DMS53 (cell line): ENCODE results near the gene TUBGCP6.
"Not testable (repeated sequence)": the region's sequence is repeated elsewhere in the genome, so short reads cannot be mapped to it uniquely, and the experiment has no call there.

Source experiments
- DNase-seq: peaks from one replicate; lab custom pipeline; 2025; lab: John Stamatoyannopoulos, UW

Gene TUBGCP6

GRCh38 chr22:50280022-50280707 is 35.3 kb upstream of the TUBGCP6 start:
- no peak for DNase-seq

GRCh38 chr22:50278956-50279619 is 34.3 kb upstream of the TUBGCP6 start:
- DNase-seq: no peak

- no peak for DNase-seq
Measured at GRCh38 chr22:50278461-50278860, 33.6 kb upstream of the TUBGCP6 start.

- peak; percentile 42 for DNase-seq
Measured at GRCh38 chr22:50277761-50278160, 32.9 kb upstream of the TUBGCP6 start.

- DNase-seq: peak; percentile 76
Measured at GRCh38 chr22:50276143-50276542, 31.3 kb upstream of the TUBGCP6 start.

- DNase-seq: no peak
Measured at GRCh38 chr22:50275181-50276055, 30.6 kb upstream of the TUBGCP6 start.

- DNase-seq: no peak
Measured at GRCh38 chr22:50274771-50275170, 29.9 kb upstream of the TUBGCP6 start.

- peak; percentile 79 for DNase-seq
Measured at GRCh38 chr22:50274311-50274710, 29.5 kb upstream of the TUBGCP6 start.

- DNase-seq: not testable (repeated sequence)
Measured at GRCh38 chr22:50273781-50274180, 29.0 kb upstream of the TUBGCP6 start.

GRCh38 chr22:50273352-50273751 is 28.5 kb upstream of the TUBGCP6 start:
- not testable (repeated sequence) for DNase-seq

- DNase-seq: peak; percentile 42
Measured at GRCh38 chr22:50272044-50272802, 27.4 kb upstream of the TUBGCP6 start.

- DNase-seq: peak; percentile 83
Measured at GRCh38 chr22:50271519-50271970, 26.7 kb upstream of the TUBGCP6 start.

- peak; percentile 73 for DNase-seq
Measured at GRCh38 chr22:50270666-50271394, 26.0 kb upstream of the TUBGCP6 start.

- peak; percentile 80 for DNase-seq
Measured at GRCh38 chr22:50269970-50270665, 25.3 kb upstream of the TUBGCP6 start, which contains the start of gene MAPK11. TSS of gene MAPK11 (minus strand) at chr22:50270380. CDS start at chr22:50270292, 88 bp downstream.

- peak; percentile 43 for DNase-seq
Measured at GRCh38 chr22:50269573-50269969, 24.7 kb upstream of the TUBGCP6 start.

GRCh38 chr22:50268655-50269113 is 23.9 kb upstream of the TUBGCP6 start:
- DNase-seq: peak; percentile 74

GRCh38 chr22:50267591-50268390 is 23.0 kb upstream of the TUBGCP6 start:
- peak; percentile 90 for DNase-seq

- no peak for DNase-seq
Measured at GRCh38 chr22:50266994-50267393, 22.2 kb upstream of the TUBGCP6 start.

GRCh38 chr22:50264946-50265669 is 20.3 kb upstream of the TUBGCP6 start:
- no peak for DNase-seq
